NCI-H2107 treated with DMSO at 0.1 percent for 48 hours (cell line): Measurements from ENCODE around the gene NEURL2.

Experiments used
- DNase-seq: peaks from one replicate; lab custom pipeline; 2025; ENCODE audit not compliant: unreplicated experiment; lab: John Stamatoyannopoulos, UW

Gene NEURL2

DNA sequence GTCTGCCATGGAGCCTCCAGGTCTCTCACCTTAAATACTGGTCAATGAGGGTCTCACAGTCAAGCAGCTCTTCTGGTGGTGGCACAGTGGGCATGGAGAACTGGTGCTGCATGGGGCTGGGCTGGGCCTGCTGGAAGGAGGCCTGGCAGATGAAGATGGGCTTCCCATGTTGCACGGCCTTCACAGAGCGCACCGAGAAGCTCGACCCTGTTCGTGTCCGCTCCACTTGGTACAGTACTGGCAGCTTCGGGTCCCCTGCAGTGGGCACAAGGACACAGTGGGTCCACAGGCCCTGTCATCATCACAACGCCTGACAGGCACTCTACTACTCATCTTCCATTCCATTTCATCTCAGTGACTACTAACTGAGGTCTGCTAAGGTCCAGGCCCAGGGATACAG is 42.6 kb downstream of the NEURL2 start:
- DNase-seq = no peak

DNA sequence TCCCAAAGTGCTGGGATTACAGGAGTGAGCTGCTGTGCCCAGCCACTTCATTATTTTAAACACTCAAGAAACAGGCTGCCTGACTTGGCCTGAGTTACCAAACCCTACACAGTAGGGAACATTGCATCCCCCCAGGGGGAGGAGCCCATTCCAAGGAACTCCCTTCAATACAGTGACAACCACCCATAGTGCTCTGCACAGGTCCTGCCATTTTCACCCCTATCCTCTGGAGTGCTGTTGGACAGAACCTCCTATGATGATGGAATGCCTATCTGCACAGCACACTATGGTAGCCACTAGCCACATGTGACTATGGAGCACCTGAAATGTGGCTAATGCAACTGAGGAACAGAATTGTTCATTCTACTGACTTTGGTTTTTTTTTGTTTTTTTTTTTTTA is 45.6 kb downstream of the NEURL2 start:
- no peak for DNase-seq

DNA sequence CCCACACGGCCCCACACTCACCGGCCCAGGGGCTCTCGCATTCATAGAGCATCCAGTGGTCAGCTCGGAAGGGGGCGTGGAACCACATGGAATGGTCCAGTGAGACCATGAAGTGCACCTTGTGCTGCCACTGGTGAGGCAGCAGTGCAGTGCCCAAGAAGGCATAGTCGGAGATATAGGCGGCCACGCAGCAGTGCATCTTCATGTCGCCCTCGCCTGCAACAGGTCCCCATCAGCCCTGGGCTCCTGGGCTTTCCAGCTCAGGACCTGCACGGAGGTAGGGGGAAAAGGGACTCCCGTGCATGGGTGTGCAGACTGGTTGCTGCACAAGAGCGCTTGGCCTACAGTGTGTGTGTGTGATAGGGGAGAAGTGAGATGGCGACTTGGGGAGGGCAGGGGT is 47.5 kb downstream of the NEURL2 start:
- no peak for DNase-seq

DNA sequence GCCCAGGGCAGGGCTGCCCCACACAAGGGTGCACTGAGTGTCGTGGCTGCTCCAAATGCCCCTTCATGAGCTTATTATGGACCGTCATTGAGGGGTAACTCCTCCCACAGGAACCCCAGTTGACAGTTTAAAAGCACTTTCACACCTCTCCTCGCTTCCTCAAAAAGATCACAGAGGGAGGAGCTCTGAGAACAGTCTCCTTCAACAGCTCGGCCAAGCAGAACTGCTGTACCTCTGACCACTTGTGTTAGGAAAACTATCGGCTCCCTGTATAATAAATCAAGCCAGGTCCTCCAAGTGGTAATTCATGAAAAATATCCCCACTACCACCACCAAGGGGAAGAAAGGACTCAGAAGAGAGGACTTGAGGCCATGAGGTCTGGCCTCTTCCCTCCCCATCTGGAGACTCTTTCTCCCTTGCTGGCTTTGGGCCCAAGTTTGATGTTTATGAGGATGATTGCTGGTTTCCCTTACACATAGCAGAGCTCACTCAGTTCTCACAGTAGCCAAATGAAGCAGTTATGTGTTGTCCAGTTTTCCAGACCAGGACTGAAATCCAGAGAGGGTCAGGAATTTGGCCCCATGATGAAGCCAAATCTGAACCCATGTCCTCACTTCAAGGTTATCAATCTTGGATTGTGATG is 48.7 kb downstream of the NEURL2 start:
- DNase-seq = no peak

DNA sequence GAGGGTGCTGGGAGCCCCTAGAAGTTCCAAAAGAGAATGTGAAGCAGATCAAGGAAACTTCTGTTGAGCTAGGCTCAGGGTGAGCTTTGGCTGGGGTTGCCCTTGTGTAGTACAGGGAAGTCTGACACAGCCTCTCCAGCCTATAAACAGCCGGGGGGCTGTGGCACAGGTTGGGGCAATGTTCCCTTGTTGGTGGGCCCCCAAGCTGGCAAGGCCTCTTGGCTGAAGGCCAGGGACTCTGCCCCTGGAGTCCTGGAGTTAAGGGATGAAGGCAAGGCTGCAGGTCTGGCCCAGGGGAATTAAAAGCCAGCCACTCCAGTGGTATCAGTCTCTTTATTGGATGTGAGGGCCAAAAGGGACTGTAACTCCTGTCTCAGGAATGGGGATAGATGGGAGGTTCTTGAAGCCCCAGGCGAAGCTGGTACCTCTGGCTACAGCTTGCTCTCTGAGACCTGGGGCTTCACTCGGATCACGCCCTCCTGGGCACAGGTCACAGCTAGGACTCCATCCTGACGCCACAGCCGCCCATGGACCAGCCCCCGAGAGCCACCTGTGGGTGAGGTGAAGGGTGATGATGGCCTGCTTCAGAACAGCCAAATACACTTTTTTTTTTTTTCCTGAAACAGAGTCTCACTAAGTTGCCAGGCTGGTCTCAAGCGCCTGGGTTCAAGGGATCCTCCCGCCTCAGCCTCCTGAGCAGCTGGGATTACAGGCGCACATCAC is 49.4 kb downstream of the NEURL2 start:
- DNase-seq = no peak

DNA sequence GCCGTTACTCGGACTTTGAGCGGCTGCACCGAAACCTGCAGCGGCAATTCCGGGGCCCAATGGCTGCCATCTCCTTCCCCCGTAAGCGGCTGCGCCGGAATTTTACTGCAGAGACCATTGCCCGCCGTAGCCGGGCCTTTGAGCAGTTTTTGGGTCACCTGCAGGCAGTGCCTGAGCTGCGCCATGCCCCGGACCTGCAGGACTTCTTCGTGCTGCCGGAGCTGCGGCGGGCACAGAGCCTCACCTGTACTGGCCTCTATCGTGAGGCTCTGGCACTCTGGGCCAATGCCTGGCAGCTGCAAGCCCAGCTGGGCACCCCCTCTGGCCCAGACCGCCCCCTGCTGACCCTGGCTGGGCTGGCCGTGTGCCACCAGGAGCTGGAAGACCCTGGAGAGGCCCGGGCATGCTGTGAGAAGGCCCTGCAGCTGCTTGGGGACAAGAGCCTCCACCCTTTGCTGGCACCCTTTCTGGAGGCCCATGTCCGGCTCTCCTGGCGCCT is 50.3 kb downstream of the NEURL2 start:
- no peak for DNase-seq
